ENCODE data around the gene F5.

DNA sequence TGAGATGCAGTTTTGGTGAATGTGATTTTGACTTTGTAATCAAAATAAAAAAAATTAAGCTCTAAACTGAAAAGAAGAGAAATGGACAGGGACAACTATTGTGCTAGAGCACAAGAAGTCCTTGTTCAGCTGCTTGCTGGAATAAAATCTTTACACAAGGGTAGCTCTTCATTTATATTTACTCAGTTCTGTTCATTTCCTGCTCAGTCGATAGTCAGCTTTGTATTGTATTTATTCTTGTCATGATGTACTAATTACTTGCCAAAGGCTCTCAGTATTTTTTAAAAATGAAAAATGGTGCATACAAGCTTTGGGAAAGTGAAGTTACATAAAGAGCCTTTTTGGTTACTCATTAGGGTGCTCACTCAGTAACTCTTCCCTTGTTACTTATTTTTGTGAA is 17.8 kb downstream of the F5 start:
- TF ChIP-seq SRF (CRISPR knock-in tag; IDR thresholded peaks at IDR 0.05) (no peak), CBX3 (IDR thresholded peaks at IDR 0.05; ENCODE audit: borderline replicate concordance in 1 of 2, low read length in 2 of 2) (no peak), CTCF (IDR thresholded peaks at IDR 0.05 in 2 of 3, conservative IDR thresholded peaks at IDR 0.05 in 1 of 3; ENCODE audit: insufficient read depth in 2 of 3, low read depth in 1 of 3, low read length in 3 of 3) (no peak), LEF1 (IDR thresholded peaks at IDR 0.05) (no peak)
- TF ChIP-seq, protein P1, sequence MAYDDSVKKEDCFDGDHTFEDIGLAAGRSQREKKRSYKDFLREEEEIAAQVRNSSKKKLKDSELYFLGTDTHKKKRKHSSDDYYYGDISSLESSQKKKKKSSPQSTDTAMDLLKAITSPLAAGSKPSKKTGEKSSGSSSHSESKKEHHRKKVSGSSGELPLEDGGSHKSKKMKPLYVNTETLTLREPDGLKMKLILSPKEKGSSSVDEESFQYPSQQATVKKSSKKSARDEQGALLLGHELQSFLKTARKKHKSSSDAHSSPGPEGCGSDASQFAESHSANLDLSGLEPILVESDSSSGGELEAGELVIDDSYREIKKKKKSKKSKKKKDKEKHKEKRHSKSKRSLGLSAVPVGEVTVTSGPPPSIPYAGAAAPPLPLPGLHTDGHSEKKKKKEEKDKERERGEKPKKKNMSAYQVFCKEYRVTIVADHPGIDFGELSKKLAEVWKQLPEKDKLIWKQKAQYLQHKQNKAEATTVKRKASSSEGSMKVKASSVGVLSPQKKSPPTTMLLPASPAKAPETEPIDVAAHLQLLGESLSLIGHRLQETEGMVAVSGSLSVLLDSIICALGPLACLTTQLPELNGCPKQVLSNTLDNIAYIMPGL (CRISPR knock-in tag; IDR thresholded peaks at IDR 0.05), result no peak
